PFSK-1 (cell line): Measurements from ENCODE around the gene HOXB2.

ENCODE experiments used
- POLR2AphosphoS5 ChIP-seq: IDR thresholded peaks from 2 replicates; pipeline ENCODE4 v1.6.1; 2012; ENCODE audit warnings: low read depth, mild to moderate bottlenecking, control low read depth, low read length, moderate library complexity
- SIN3A ChIP-seq: IDR thresholded peaks from 2 replicates; pipeline ENCODE4 v1.6.1; 2012; ENCODE audit warnings: mild to moderate bottlenecking, low read length, moderate library complexity, borderline replicate concordance; ENCODE audit not compliant: insufficient read depth
- TAF1 ChIP-seq: IDR thresholded peaks from 2 replicates; pipeline ENCODE4 v1.6.1; 2012; ENCODE audit warnings: low read length, control low read depth, borderline replicate concordance; ENCODE audit not compliant: insufficient read depth
- TF ChIP-seq, protein P1 (sequence below), 2 experiments: IDR thresholded peaks; 2 replicates each; pipeline versions ENCODE4 v1.6.1 to v1.8.0; 2011 to 2012; ENCODE audit warnings: low read depth in 2 of 2, low read length in 2 of 2, control low read depth in 1 of 2, inconsistent platforms in 1 of 2, mild to moderate bottlenecking in 1 of 2, moderate library complexity in 1 of 2; ENCODE audit not compliant: insufficient read depth in 1 of 2

DNA sequence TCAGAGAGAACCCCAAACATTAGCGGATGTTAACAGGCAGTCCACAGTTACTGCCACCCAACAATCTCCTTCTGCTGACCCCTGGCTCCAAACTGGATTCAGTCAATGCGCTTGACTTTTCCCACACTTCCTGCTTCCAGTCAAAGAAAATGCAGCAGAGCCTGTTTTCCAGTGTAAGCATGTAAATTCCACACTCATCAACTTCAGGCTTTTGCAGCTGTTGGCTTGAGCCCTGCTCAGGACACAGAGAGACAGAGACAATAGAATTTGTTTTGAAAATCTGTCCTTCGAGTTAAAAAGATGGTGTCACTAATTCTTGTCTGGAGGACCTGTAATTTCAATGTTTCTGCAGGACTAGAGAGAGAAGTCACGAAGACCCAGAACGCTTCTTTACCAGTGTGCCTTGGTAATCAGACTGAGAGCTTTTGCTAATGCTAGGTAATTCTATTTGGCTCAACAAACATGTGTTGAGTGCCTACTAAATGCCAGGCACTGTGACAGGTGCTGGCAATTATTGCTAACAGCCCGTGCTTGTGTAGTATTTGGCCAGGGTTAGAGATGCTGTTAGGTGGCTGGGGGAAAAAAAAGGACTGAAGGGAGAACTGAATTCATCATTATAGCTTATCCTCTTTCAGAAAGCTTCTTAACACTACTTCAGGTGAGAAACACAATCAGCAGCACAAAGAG, 46.6 kb downstream of the HOXB2 start:
- no peak for TF ChIP-seq SIN3A
- TF ChIP-seq TAF1 = no peak
- no peak for TF ChIP-seq POLR2AphosphoS5
- TF ChIP-seq, protein P1, sequence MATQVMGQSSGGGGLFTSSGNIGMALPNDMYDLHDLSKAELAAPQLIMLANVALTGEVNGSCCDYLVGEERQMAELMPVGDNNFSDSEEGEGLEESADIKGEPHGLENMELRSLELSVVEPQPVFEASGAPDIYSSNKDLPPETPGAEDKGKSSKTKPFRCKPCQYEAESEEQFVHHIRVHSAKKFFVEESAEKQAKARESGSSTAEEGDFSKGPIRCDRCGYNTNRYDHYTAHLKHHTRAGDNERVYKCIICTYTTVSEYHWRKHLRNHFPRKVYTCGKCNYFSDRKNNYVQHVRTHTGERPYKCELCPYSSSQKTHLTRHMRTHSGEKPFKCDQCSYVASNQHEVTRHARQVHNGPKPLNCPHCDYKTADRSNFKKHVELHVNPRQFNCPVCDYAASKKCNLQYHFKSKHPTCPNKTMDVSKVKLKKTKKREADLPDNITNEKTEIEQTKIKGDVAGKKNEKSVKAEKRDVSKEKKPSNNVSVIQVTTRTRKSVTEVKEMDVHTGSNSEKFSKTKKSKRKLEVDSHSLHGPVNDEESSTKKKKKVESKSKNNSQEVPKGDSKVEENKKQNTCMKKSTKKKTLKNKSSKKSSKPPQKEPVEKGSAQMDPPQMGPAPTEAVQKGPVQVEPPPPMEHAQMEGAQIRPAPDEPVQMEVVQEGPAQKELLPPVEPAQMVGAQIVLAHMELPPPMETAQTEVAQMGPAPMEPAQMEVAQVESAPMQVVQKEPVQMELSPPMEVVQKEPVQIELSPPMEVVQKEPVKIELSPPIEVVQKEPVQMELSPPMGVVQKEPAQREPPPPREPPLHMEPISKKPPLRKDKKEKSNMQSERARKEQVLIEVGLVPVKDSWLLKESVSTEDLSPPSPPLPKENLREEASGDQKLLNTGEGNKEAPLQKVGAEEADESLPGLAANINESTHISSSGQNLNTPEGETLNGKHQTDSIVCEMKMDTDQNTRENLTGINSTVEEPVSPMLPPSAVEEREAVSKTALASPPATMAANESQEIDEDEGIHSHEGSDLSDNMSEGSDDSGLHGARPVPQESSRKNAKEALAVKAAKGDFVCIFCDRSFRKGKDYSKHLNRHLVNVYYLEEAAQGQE (IDR thresholded peaks at IDR 0.05; ENCODE audit: insufficient read depth in 1 of 2, low read depth in 2 of 2, low read length in 2 of 2) = no peak
